Fibroblast of mammary gland (primary cell): ENCODE measurements around the gene SSU72.
"Not testable (repeated sequence)": the region's sequence is repeated elsewhere in the genome, so short reads cannot be mapped to it uniquely, and the experiment has no call there.

ENCODE experiments used
- DNase-seq: peaks from one replicate; pipeline ENCODE4 v3.0.0-alpha.2; 2010; ENCODE audit warnings: low read depth
- H3K4me3 ChIP-seq: 2 replicates; pipeline ENCODE4 v1.5.1; 2011; ENCODE audit warnings: low read depth, mild to moderate bottlenecking, low read length, moderate library complexity; ENCODE audit not compliant: control insufficient read depth
- CTCF ChIP-seq: conservative IDR thresholded peaks from 2 replicates; pipeline ENCODE4 v1.5.1; 2011; ENCODE audit warnings: low read depth, low read length, inconsistent platforms; ENCODE audit not compliant: control insufficient read depth, insufficient read depth

Gene SSU72

DNA sequence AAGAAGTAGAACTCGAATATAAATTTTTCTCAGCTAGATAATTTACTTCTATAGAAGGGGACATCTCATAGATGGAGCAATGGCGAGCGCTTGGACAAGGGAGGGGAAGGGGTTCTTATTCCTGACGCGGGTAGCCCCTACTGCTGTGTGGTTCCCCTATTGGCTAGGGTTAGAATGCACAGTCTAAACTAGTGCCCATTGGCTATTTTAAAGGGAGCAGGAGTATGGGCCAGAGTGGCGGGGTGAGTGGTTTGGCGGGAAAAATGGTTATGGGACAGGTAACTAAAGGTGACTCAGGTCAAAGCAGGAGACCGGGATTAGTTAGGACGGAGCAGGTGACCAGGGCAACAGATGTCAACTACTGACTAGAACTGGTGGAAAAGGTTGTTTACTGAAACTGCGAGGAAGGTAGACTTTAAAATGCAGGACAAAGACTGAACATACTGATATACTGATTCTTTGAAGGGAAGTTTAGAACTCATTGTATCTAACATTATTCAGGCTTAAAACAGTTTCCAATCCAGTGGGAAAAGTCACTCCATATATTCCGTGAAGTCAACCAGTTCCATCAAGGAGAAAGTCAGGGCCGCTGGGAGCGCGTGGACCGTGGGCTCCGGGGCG lies 63.6 kb downstream of the SSU72 start:
- peak overlapping the region; percentile 84 for H3K4me3 ChIP-seq
- TF ChIP-seq CTCF = no peak
- DNase-seq = peak; percentile 19

GRCh38 chr1:1509465-1509850 lies 65.2 kb downstream of the SSU72 start:
- H3K4me3 ChIP-seq, DNase-seq: not testable (repeated sequence)

DNA sequence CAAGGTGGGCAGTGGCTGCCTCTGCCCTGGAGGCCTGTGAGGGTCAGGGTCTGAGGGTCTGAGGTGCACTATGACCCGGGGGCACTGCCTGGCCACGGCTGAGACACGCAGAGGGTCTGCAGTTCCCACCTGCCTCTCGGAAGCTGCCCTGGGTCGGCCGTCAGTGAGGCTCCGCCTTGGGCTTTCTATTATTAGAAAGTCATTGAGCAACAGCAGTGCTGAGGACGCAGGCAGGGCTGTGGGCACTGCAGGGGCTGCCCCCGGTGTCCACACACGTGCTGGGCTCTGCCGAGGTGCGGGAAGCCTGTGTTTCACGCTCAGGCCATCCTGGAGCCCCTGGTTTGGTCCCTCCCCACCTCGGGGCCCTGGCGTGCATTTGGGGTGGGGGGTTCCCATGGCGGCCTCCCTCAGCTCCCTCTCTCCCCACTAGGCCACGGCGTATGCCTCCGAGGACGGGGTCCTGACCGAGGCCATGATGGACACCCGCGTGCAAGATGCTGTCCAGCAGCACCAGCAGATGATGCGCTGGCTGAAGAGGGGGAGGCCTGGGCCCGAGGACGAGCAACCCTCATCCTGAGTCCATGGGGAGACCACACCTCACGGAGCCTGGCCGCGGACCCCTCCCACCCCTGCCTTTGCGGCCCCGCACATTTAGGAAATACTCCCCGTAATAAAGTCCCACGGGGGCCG lies 65.7 kb downstream of the SSU72 start:
- not testable (repeated sequence) for H3K4me3 ChIP-seq, DNase-seq

GRCh38 chr1:1507305-1507704 lies 67.4 kb downstream of the SSU72 start:
- no peak for DNase-seq
- TF ChIP-seq CTCF = no peak
- no peak overlapping the region for H3K4me3 ChIP-seq

- H3K4me3 ChIP-seq, DNase-seq: not testable (repeated sequence)
Measured at GRCh38 chr1:1505801-1506200, 68.9 kb downstream of the SSU72 start.

DNA sequence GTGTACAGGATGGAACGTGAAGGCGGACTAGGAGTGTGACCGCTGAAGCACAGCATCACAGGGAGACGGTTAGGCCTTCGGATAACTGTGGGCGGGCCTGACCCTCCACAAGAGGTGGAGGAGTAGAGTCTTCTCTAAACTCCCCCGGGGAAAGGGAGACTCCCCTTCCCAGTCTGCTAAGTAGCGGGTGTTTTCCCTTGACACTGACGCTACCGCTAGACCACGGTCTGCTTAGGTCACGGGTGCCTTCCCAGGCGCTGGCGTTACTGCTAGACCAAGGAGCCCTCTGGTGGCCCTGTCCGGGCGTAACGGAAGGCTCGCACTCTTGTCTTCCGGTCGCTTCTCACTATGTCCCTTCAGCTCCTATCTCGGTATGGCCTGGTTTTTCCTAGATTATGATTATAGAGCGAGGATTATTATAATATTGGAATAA lies 69.3 kb downstream of the SSU72 start:
- not testable (repeated sequence) for DNase-seq, H3K4me3 ChIP-seq
- TF ChIP-seq CTCF = peak; percentile 13

- H3K4me3 ChIP-seq = not testable (repeated sequence)
- peak; percentile 57 for DNase-seq
- TF ChIP-seq CTCF = peak; percentile 54
Measured at GRCh38 chr1:1504777-1505365, 69.8 kb downstream of the SSU72 start.

GRCh38 chr1:1495461-1495975 lies 79.1 kb downstream of the SSU72 start:
- not testable (repeated sequence) for DNase-seq, H3K4me3 ChIP-seq

DNA sequence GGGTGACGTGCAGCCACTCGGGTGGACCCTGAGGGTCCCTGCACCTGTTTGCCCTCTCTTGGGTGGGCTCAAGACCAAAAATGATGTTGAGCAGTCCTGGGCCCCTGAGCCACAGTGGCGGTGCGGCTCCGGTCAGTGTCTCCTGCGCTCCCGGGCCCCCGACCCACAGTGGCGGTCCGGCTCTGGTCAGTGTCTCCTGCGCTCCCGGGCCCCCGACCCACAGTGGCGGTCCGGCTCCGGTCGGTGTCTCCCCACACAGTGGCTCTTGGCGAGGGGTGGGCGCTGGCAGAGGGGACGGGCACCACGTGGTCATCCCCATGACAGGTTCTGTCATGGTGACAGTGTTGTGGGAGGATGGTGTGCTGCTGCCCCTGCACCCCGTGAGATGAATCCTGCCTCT lies 80.4 kb downstream of the SSU72 start:
- not testable (repeated sequence) for DNase-seq, H3K4me3 ChIP-seq
